Thyroid gland (tissue), 4 donors: Measurements from ENCODE around the gene SMURF1. TPM values are rescaled to one million over a fixed set of nuclear protein-coding genes. Genes with fewer than 3 reads are reported as not detected.
"Not testable (repeated sequence)": the region's sequence is repeated elsewhere in the genome, so short reads cannot be mapped to it uniquely, and the experiment has no call there.

Experiments
- DNase-seq, 2 donors: peaks; one replicate each; pipeline ENCODE4 v3.0.0-alpha.2; 2019
- H3K27ac ChIP-seq, 3 donors: fragments of 200-600 bp; sonication (generic); 1 replicate in 2 of 3; 2 replicates in 1 of 3; pipeline ENCODE4 v1.5.1; 2016 to 2019; ENCODE audit warnings: mild to moderate bottlenecking in 1 of 3, moderate library complexity in 1 of 3
- H3K27me3 ChIP-seq: fragments of 200-600 bp; sonication (generic); one replicate; pipeline ENCODE4 v1.5.1; 2019
- H3K36me3 ChIP-seq, 2 donors: fragments of 200-600 bp; sonication (generic); one replicate each; pipeline ENCODE4 v1.5.1; 2016 to 2019
- H3K4me1 ChIP-seq, 2 donors: fragments of 200-600 bp; sonication (generic); one replicate each; pipeline ENCODE4 v1.5.1; 2017 to 2019
- H3K4me3 ChIP-seq, 3 donors: fragments of 200-600 bp; sonication (generic); replicated peaks in 1 of 3; 1 replicate in 2 of 3; 2 replicates in 1 of 3; pipeline ENCODE4 v1.5.1; 2016; ENCODE audit warnings: mild to moderate bottlenecking in 1 of 3
- H3K9me3 ChIP-seq: fragments of 200-600 bp; sonication (generic); one replicate; pipeline ENCODE4 v1.5.1; 2017
- CTCF ChIP-seq, 6 experiments: fragments of 200-600 bp in 3 of 6; fragments of 450-650 bp in 3 of 6; sonication (generic) in 3 of 6; IDR thresholded peaks; one replicate each; pipeline ENCODE4 v1.5.1; 2016 to 2019; ENCODE audit warnings: antibody characterized with exemption in 6 of 6, mild to moderate bottlenecking in 2 of 6, inconsistent platforms in 1 of 6, moderate library complexity in 1 of 6
- POLR2A ChIP-seq, 2 donors: fragments of 450-650 bp; IDR thresholded peaks; one replicate each; pipeline ENCODE4 v1.6.1; 2017; ENCODE audit warnings: antibody characterized with exemption in 2 of 2, mild to moderate bottlenecking in 2 of 2, moderate library complexity in 1 of 2
- WGBS, 2 donors: methylation state at CpG; one replicate each; pipeline ENCODE4 v1.1.5; 2017; 5-methylcytosine and 5-hydroxymethylcytosine counted together
- intact Hi-C: fragments of 100-400 bp; cut with DNase I; formaldehyde crosslinking; loops from one replicate; pipeline ENCODE4 v1.15.1; 2023
- total RNA-seq, 4 donors: library from RNA; depleted of rRNA; stranded (reverse); fragments of >200 nt; gene quantifications; one replicate each; pipeline ENCODE4 v1.2.3, GENCODE V29; 2016

The SMURF1 gene
- total RNA-seq, 4 donors from 2014 or later, result 13.9 to 20.6 (median 16.7) TPM

- TF ChIP-seq POLR2A (IDR thresholded peaks at IDR 0.05), result no peak
- TF ChIP-seq CTCF (IDR thresholded peaks at IDR 0.05), result no peak
- Histone ChIP-seq H3K27me3 (no peaks in the 10 kb centered on the region), H3K27ac (no peak overlapping the region), H3K36me3 (no peaks in the 10 kb centered on the region), H3K4me1 (no peaks in the 10 kb centered on the region), H3K9me3 (no peaks in the 10 kb centered on the region), H3K4me3 (no peak overlapping the region)
- no peak for DNase-seq
- intact Hi-C loops, result no loop called here
- WGBS, 2 donors, result 78 to 81% methylated on average over 4 of the region's 4 CpGs
Measured at GRCh38 chr7:99171731-99172130, 27.8 kb upstream of the SMURF1 start.

GRCh38 chr7:99170730-99171074 lies 26.8 kb upstream of the SMURF1 start:
- no peak for DNase-seq
- no peaks in the 10 kb centered on the region for H3K36me3 ChIP-seq
- H3K27ac ChIP-seq, result no peak overlapping the region
- TF ChIP-seq POLR2A (IDR thresholded peaks at IDR 0.05) (no peak), CTCF (IDR thresholded peaks at IDR 0.05) (no peak)
- H3K4me1 ChIP-seq, result no peaks in the 10 kb centered on the region
- H3K9me3 ChIP-seq, result no peaks in the 10 kb centered on the region
- WGBS, 2 donors, result 81% methylated on average over 3 of the region's 3 CpGs
- no peaks in the 10 kb centered on the region for H3K27me3 ChIP-seq
- H3K4me3 ChIP-seq, result no peak overlapping the region
- intact Hi-C loops, result no loop called here

- Histone ChIP-seq H3K9me3 (no peaks in the 10 kb centered on the region), H3K27ac (no peak overlapping the region), H3K4me1 (no peaks in the 10 kb centered on the region), H3K36me3 (no peaks in the 10 kb centered on the region), H3K4me3 (no peak overlapping the region), H3K27me3 (no peaks in the 10 kb centered on the region)
- TF ChIP-seq POLR2A (IDR thresholded peaks at IDR 0.05) (no peak), CTCF (IDR thresholded peaks at IDR 0.05) (no peak)
- no peak for DNase-seq
- WGBS, 2 donors, result 70 to 82% methylated on average over 5 to 6 of the region's 6 CpGs
- intact Hi-C loops, result no loop called here
Measured at GRCh38 chr7:99170065-99170729, 26.3 kb upstream of the SMURF1 start.

- intact Hi-C loops, result no loop called here
- 68 to 79% methylated on average over 8 of the region's 8 CpGs for WGBS, 2 donors
- H3K9me3 ChIP-seq, result no peaks in the 10 kb centered on the region
- H3K27me3 ChIP-seq, result no peaks in the 10 kb centered on the region
- H3K36me3 ChIP-seq, result no peaks in the 10 kb centered on the region
- H3K4me3 ChIP-seq, result no peak overlapping the region
- no peak overlapping the region for H3K27ac ChIP-seq
- DNase-seq, result no peak
- TF ChIP-seq POLR2A (IDR thresholded peaks at IDR 0.05), result no peak
- TF ChIP-seq CTCF (IDR thresholded peaks at IDR 0.05), result no peak
- H3K4me1 ChIP-seq, result no peaks in the 10 kb centered on the region
Measured at GRCh38 chr7:99167072-99167471, 23.2 kb upstream of the SMURF1 start.

- 71 to 77% methylated on average over 3 of the region's 3 CpGs for WGBS, 2 donors
- H3K9me3 ChIP-seq, result no peaks in the 10 kb centered on the region
- no peaks in the 10 kb centered on the region for H3K27me3 ChIP-seq
- no peaks in the 10 kb centered on the region for H3K36me3 ChIP-seq
- no peak overlapping the region for H3K4me3 ChIP-seq
- no peaks in the 10 kb centered on the region for H3K4me1 ChIP-seq
- intact Hi-C loops, result no loop called here
- TF ChIP-seq POLR2A (IDR thresholded peaks at IDR 0.05), result no peak
- no peak overlapping the region for H3K27ac ChIP-seq
- DNase-seq, result no peak
Measured at GRCh38 chr7:99165816-99166215, 21.9 kb upstream of the SMURF1 start.

DNA sequence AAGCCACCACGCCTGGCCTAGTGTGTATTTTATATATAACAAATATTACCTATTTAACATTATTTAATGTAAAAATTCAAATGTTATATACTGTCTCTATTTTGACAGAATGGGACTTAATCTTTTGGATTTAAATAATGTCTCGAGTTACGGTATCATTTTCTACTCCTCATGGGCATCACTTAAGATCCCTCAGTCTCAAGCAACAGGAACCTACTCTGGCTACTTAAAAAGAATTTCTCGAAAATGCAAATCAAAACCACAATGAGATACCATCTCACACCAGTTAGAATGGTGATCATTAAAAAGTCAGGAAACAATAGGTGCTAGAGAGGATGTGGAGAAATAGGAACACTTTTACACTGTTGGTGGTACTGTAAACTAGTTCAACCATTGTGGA lies 19.8 kb upstream of the SMURF1 start:
- H3K4me3 ChIP-seq, intact Hi-C loops, H3K4me1 ChIP-seq, H3K27ac ChIP-seq, H3K36me3 ChIP-seq, DNase-seq, H3K27me3 ChIP-seq, H3K9me3 ChIP-seq: not testable (repeated sequence)
- WGBS, 2 donors, result 88 to 95% methylated on average over 4 of the region's 4 CpGs
